A549 treated with AZD9567 at 1 μM for 4 hours (cell line): ENCODE data around the gene IKZF3. TPM values are rescaled to one million over a fixed set of nuclear protein-coding genes. Genes with fewer than 3 reads are reported as not detected.

Experiments
- total RNA-seq: library from RNA; stranded (reverse); fragments of 200-300 nt; extraction: Qiagen RNA extraction; gene quantifications from 5 replicates; pipeline ENCODE4 v1.2.3, GENCODE V29; 2022; ENCODE audit not compliant: insufficient read depth

The IKZF3 gene
- not detected in 5 replicates for total RNA-seq

DNA sequence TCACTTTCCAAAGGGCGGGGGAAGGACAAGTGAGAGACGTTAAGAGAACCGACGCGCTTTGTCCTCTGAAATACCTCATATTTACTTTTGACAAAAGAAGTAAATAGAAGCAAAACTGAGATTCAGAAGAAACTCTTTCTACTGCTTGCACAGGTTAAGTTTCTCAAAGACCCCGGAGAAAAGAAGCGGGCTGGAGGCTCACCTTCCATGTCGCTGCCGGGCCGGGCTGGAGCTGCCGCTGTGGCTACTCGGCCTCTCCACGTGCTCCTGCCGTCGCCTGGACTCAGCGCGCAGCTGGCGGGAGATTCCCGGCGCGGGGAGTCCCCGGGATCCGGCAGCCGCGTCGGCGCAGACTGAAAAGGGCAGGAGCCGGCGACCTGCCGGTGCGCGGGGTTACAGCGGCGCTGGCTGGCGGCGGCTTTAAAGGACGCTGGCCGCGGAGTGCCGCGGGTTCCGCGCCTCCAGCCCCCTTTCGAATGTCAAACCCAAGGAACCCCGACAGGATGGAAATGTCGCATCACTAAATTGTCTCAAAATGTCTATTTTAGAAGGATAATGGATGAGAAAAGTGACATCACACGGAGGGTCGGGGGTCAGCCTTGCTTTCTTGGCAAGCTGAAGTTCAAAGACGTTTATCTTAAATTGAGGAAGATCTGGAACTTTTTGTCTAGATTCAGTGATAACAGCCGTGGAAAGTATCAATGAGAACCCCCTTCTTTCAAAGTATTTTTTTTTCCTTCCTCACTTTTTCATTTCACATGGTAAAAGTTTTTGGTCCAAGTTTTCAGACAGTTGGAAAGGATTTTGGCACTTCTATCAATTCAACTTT lies at the start of gene IKZF3:
Gene IKZF3, minus strand, starts transcription at position 395 of the 829 bp plus-strand sequence. Its CDS starts 186 bp downstream, at position 209.

GRCh38 chr17:39867880-39868553 lies 3.9 kb upstream of the IKZF3 start, which contains the start of gene ZPBP2:
TSS of gene ZPBP2 (plus strand) at chr17:39868202. CDS start at chr17:39868355, 153 bp downstream.

GRCh38 chr17:39737760-39738567 lies 126.1 kb downstream of the IKZF3 start, which contains the start of gene GRB7:
TSS of gene GRB7 (plus strand) at chr17:39737938. CDS start at chr17:39742302, 4,364 bp downstream.

GRCh38 chr17:39730095-39730921 lies 133.8 kb downstream of the IKZF3 start, which contains the start of gene MIEN1:
TSS of gene MIEN1 (minus strand) at chr17:39730532. CDS start at chr17:39730495, 37 bp downstream.

Other genes with a start within 250 kb of the IKZF3 start
- gene PPP1R1B, start 237.4 kb downstream of the IKZF3 start, total RNA-seq, result 0.10 TPM in 2 of 5 replicates, not detected in the others
- gene STARD3, start 227.2 kb downstream of the IKZF3 start, total RNA-seq, result 43.6 to 58.7 TPM (median 56.7 TPM) in 5 replicates
- 0.88 to 1.0 TPM (median 0.98 TPM) in 4 of 5 replicates, not detected in the other for gene TCAP, start 199.0 kb downstream of the IKZF3 start, total RNA-seq
- 0.23 to 0.27 TPM (median 0.25 TPM) in 4 of 5 replicates, not detected in the other for gene PNMT, start 195.9 kb downstream of the IKZF3 start, total RNA-seq
- 7.5 to 9.6 TPM (median 8.1 TPM) in 5 replicates for gene PGAP3, start 176.3 kb downstream of the IKZF3 start, total RNA-seq
- gene ERBB2, start 164.2 kb downstream of the IKZF3 start, total RNA-seq, result 30.5 to 37.4 TPM (median 34.2 TPM) in 5 replicates
- 77.1 to 100 TPM (median 93.0 TPM) in 5 replicates for gene MIEN1, start 133.8 kb downstream of the IKZF3 start, total RNA-seq
- gene GRB7, start 126.4 kb downstream of the IKZF3 start, total RNA-seq, result 2.3 to 4.8 TPM (median 3.2 TPM) in 5 replicates
- not detected in 5 replicates for gene ZPBP2, start 3.9 kb upstream of the IKZF3 start, total RNA-seq
- 2.2 to 2.6 TPM (median 2.3 TPM) in 5 replicates for gene GSDMB, start 54.3 kb upstream of the IKZF3 start, total RNA-seq
- gene ORMDL3, start 63.3 kb upstream of the IKZF3 start, total RNA-seq, result 34.4 to 45.1 TPM (median 43.1 TPM) in 5 replicates
- not detected in 5 replicates for gene LRRC3C, start 63.4 kb upstream of the IKZF3 start, total RNA-seq
- gene GSDMA, start 98.7 kb upstream of the IKZF3 start, total RNA-seq, result not detected in 5 replicates
- gene PSMD3, start 116.5 kb upstream of the IKZF3 start, total RNA-seq, result 170 to 185 TPM (median 176 TPM) in 5 replicates
- gene CSF3, start 151.1 kb upstream of the IKZF3 start, total RNA-seq, result 0.26 to 0.56 TPM (median 0.43 TPM) in 4 of 5 replicates, not detected in the other
- 47.9 to 56.6 TPM (median 52.6 TPM) in 5 replicates for gene MED24, start 190.1 kb upstream of the IKZF3 start, total RNA-seq
- 16.7 to 23.1 TPM (median 21.9 TPM) in 5 replicates for gene THRA, start 198.7 kb upstream of the IKZF3 start, total RNA-seq
- gene NR1D1, start 236.3 kb upstream of the IKZF3 start, total RNA-seq, result 7.6 to 10.0 TPM (median 8.9 TPM) in 5 replicates